ENCODE measurements around the gene HGD.

DNA sequence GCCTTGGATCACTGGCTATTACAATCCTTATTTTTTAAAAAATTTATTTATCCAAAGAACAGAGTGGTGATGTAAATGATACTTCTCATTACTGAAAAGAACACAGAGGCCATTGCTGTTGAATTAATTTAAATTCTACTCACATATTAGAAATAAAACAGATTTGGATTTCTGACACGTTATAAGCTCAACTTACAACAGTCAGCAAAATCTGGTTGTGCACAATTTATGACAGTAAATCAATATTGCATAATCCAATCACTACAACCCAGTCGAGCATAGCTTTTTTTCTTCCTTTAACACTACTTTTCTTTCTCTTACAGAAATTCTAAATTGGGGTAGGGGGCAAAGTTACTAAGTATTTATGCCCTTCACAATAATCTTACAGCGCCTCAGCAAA lies 17.3 kb upstream of the HGD start:
- TF ChIP-seq CTCF (IDR thresholded peaks at IDR 0.05) (no peak), POLR2A (IDR thresholded peaks at IDR 0.05) (no peak), EP300 (IDR thresholded peaks at IDR 0.05) (no peak), POLR2AphosphoS5 (IDR thresholded peaks at IDR 0.05) (no peak)
